Esophagus muscularis mucosa (tissue), 4 donors: Measurements from ENCODE around the gene GPD1L.

Experiments used
- EP300 ChIP-seq: sonication (generic); formaldehyde crosslinking; IDR thresholded peaks from one replicate; pipeline ENCODE4 v1.6.1; 2017; ENCODE audit warnings: antibody characterized with exemption
- POLR2A ChIP-seq: fragments of 450-650 bp; IDR thresholded peaks from one replicate; pipeline ENCODE4 v1.6.1; 2017; ENCODE audit warnings: antibody characterized with exemption, moderate library complexity, mild to moderate bottlenecking, low read depth
- POLR2AphosphoS5 ChIP-seq, 2 donors: sonication (generic); formaldehyde crosslinking; IDR thresholded peaks; one replicate each; pipeline ENCODE4 v1.6.1; 2017; ENCODE audit warnings: antibody characterized with exemption in 2 of 2
- TF ChIP-seq, protein P1 (sequence below), 3 experiments: fragments of 200-600 bp in 2 of 3; fragments of 450-650 bp in 1 of 3; sonication (generic) in 2 of 3; IDR thresholded peaks; one replicate each; pipeline ENCODE4 v1.5.1; 2017 to 2019; ENCODE audit warnings: antibody characterized with exemption in 3 of 3, mild to moderate bottlenecking in 2 of 3, moderate library complexity in 1 of 3

- TF ChIP-seq, protein P1, sequence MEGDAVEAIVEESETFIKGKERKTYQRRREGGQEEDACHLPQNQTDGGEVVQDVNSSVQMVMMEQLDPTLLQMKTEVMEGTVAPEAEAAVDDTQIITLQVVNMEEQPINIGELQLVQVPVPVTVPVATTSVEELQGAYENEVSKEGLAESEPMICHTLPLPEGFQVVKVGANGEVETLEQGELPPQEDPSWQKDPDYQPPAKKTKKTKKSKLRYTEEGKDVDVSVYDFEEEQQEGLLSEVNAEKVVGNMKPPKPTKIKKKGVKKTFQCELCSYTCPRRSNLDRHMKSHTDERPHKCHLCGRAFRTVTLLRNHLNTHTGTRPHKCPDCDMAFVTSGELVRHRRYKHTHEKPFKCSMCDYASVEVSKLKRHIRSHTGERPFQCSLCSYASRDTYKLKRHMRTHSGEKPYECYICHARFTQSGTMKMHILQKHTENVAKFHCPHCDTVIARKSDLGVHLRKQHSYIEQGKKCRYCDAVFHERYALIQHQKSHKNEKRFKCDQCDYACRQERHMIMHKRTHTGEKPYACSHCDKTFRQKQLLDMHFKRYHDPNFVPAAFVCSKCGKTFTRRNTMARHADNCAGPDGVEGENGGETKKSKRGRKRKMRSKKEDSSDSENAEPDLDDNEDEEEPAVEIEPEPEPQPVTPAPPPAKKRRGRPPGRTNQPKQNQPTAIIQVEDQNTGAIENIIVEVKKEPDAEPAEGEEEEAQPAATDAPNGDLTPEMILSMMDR (IDR thresholded peaks at IDR 0.05), result no peak
- no peak for TF ChIP-seq EP300
- no peak for TF ChIP-seq POLR2A
- TF ChIP-seq POLR2AphosphoS5 (IDR thresholded peaks at IDR 0.05), result no peak
Observed at GRCh38 chr3:32198714-32199113, 92.3 kb downstream of the GPD1L start.
